ENCODE measurements around the gene IPO13.

Gene IPO13

GRCh38 chr1:43938892-43939587 is 7.7 kb upstream of the IPO13 start:
- 53 to 68% methylated on average over 2 of the region's 3 CpGs for WGBS, 2 experiments (ENCODE audit: insufficient coverage in 2 of 2)
- Histone ChIP-seq H3K27ac (ENCODE audit: low read depth, low read length, severe bottlenecking) (no peak overlapping the region), H3K36me3 (ENCODE audit: control insufficient read depth, insufficient read depth, low read length) (no peaks in the 10 kb centered on the region), H3K9me3 (ENCODE audit: control insufficient read depth, low read length) (no peaks in the 10 kb centered on the region), H3K4me3 (ENCODE audit: extremely low read depth, insufficient read depth, low read length, poor library complexity, severe bottlenecking) (no peak overlapping the region), H3K4me1 (ENCODE audit: control insufficient read depth, insufficient read depth, low read length, poor library complexity, severe bottlenecking) (peaks cover 3% of the 10 kb centered on the region)

GRCh38 chr1:43942411-43942810 is 4.3 kb upstream of the IPO13 start:
- no peak overlapping the region for H3K27ac ChIP-seq (ENCODE audit: low read depth, low read length, severe bottlenecking)

GRCh38 chr1:43944860-43945259 is 1.9 kb upstream of the IPO13 start:
- peaks cover 4% of the 10 kb centered on the region for H3K36me3 ChIP-seq (ENCODE audit: control insufficient read depth, insufficient read depth, low read length)
- H3K27ac ChIP-seq (ENCODE audit: low read depth, low read length, severe bottlenecking) = no peak overlapping the region
- no peaks in the 10 kb centered on the region for H3K9me3 ChIP-seq (ENCODE audit: control insufficient read depth, low read length)
- no peaks in the 10 kb centered on the region for H3K4me1 ChIP-seq (ENCODE audit: control insufficient read depth, insufficient read depth, low read length, poor library complexity, severe bottlenecking)
- no peak overlapping the region for H3K4me3 ChIP-seq (ENCODE audit: extremely low read depth, insufficient read depth, low read length, poor library complexity, severe bottlenecking)
- 84 to 100% methylated on average over 1 of the region's 1 CpG for WGBS, 2 experiments (ENCODE audit: insufficient coverage in 2 of 2)

More at GRCh38 chr1:43942411-43942810, 4.3 kb upstream of the IPO13 start:
- 82 to 90% methylated on average over 3 of the region's 3 CpGs for WGBS, 2 experiments (ENCODE audit: insufficient coverage in 2 of 2)
- H3K36me3 ChIP-seq (ENCODE audit: control insufficient read depth, insufficient read depth, low read length) = no peaks in the 10 kb centered on the region
- no peaks in the 10 kb centered on the region for H3K4me1 ChIP-seq (ENCODE audit: control insufficient read depth, insufficient read depth, low read length, poor library complexity, severe bottlenecking)
- no peaks in the 10 kb centered on the region for H3K9me3 ChIP-seq (ENCODE audit: control insufficient read depth, low read length)
- no peak overlapping the region for H3K4me3 ChIP-seq (ENCODE audit: extremely low read depth, insufficient read depth, low read length, poor library complexity, severe bottlenecking)

GRCh38 chr1:43945674-43946235 is 995 bp upstream of the IPO13 start:
- H3K4me3 ChIP-seq (ENCODE audit: extremely low read depth, insufficient read depth, low read length, poor library complexity, severe bottlenecking) = peak overlapping the region; percentile 74
- peaks cover 11% of the 10 kb centered on the region for H3K36me3 ChIP-seq (ENCODE audit: control insufficient read depth, insufficient read depth, low read length)
- 67 to 69% methylated on average over 2 of the region's 3 CpGs for WGBS, 2 experiments (ENCODE audit: insufficient coverage in 2 of 2)
- peak overlapping the region; percentile 99 for H3K27ac ChIP-seq (ENCODE audit: low read depth, low read length, severe bottlenecking)
- H3K4me1 ChIP-seq (ENCODE audit: control insufficient read depth, insufficient read depth, low read length, poor library complexity, severe bottlenecking) = no peaks in the 10 kb centered on the region
- no peaks in the 10 kb centered on the region for H3K9me3 ChIP-seq (ENCODE audit: control insufficient read depth, low read length)

GRCh38 chr1:43947061-43947873 is 517 bp downstream of the IPO13 start:
- no peaks in the 10 kb centered on the region for H3K4me1 ChIP-seq (ENCODE audit: control insufficient read depth, insufficient read depth, low read length, poor library complexity, severe bottlenecking)
- WGBS, 2 experiments (ENCODE audit: insufficient coverage in 2 of 2) = 13 to 17% methylated on average over 15 to 26 of the region's 27 CpGs
- H3K27ac ChIP-seq (ENCODE audit: low read depth, low read length, severe bottlenecking) = peak overlapping the region; percentile 99
- H3K36me3 ChIP-seq (ENCODE audit: control insufficient read depth, insufficient read depth, low read length) = peaks cover 11% of the 10 kb centered on the region
- H3K4me3 ChIP-seq (ENCODE audit: extremely low read depth, insufficient read depth, low read length, poor library complexity, severe bottlenecking) = peak overlapping the region; percentile 74
- H3K9me3 ChIP-seq (ENCODE audit: control insufficient read depth, low read length) = no peaks in the 10 kb centered on the region

- Histone ChIP-seq H3K4me3 (ENCODE audit: extremely low read depth, insufficient read depth, low read length, poor library complexity, severe bottlenecking) (peak overlapping the region; percentile 74), H3K9me3 (ENCODE audit: control insufficient read depth, low read length) (no peaks in the 10 kb centered on the region), H3K27ac (ENCODE audit: low read depth, low read length, severe bottlenecking) (no peak overlapping the region), H3K4me1 (ENCODE audit: control insufficient read depth, insufficient read depth, low read length, poor library complexity, severe bottlenecking) (no peaks in the 10 kb centered on the region), H3K36me3 (ENCODE audit: control insufficient read depth, insufficient read depth, low read length) (peaks cover 11% of the 10 kb centered on the region)
- WGBS, 2 experiments (ENCODE audit: insufficient coverage in 2 of 2) = 75 to 76% methylated on average over 1 to 2 of the region's 3 CpGs
Measured at GRCh38 chr1:43947874-43948437, 1.2 kb downstream of the IPO13 start.

- no peaks in the 10 kb centered on the region for H3K9me3 ChIP-seq (ENCODE audit: control insufficient read depth, low read length)
- 86 to 88% methylated on average over 12 to 13 of the region's 13 CpGs for WGBS, 2 experiments (ENCODE audit: insufficient coverage in 2 of 2)
- peaks cover 11% of the 10 kb centered on the region for H3K36me3 ChIP-seq (ENCODE audit: control insufficient read depth, insufficient read depth, low read length)
- no peak overlapping the region for H3K4me3 ChIP-seq (ENCODE audit: extremely low read depth, insufficient read depth, low read length, poor library complexity, severe bottlenecking)
- H3K27ac ChIP-seq (ENCODE audit: low read depth, low read length, severe bottlenecking) = no peak overlapping the region
- H3K4me1 ChIP-seq (ENCODE audit: control insufficient read depth, insufficient read depth, low read length, poor library complexity, severe bottlenecking) = no peaks in the 10 kb centered on the region
Measured at GRCh38 chr1:43949678-43950077, 2.9 kb downstream of the IPO13 start.

- no peaks in the 10 kb centered on the region for H3K4me1 ChIP-seq (ENCODE audit: control insufficient read depth, insufficient read depth, low read length, poor library complexity, severe bottlenecking)
- no peak overlapping the region for H3K27ac ChIP-seq (ENCODE audit: low read depth, low read length, severe bottlenecking)
- 93 to 97% methylated on average over 3 of the region's 4 CpGs for WGBS, 2 experiments (ENCODE audit: insufficient coverage in 2 of 2)
- no peaks in the 10 kb centered on the region for H3K9me3 ChIP-seq (ENCODE audit: control insufficient read depth, low read length)
- H3K4me3 ChIP-seq (ENCODE audit: extremely low read depth, insufficient read depth, low read length, poor library complexity, severe bottlenecking) = no peak overlapping the region
- H3K36me3 ChIP-seq (ENCODE audit: control insufficient read depth, insufficient read depth, low read length) = peaks cover 11% of the 10 kb centered on the region
Measured at GRCh38 chr1:43951021-43951985, 4.6 kb downstream of the IPO13 start.

GRCh38 chr1:43952731-43953346 is 6.1 kb downstream of the IPO13 start:
- H3K4me1 ChIP-seq (ENCODE audit: control insufficient read depth, insufficient read depth, low read length, poor library complexity, severe bottlenecking) = no peaks in the 10 kb centered on the region
- H3K9me3 ChIP-seq (ENCODE audit: control insufficient read depth, low read length) = no peaks in the 10 kb centered on the region
- no peak overlapping the region for H3K27ac ChIP-seq (ENCODE audit: low read depth, low read length, severe bottlenecking)
- 56 to 72% methylated on average over 6 to 7 of the region's 8 CpGs for WGBS, 2 experiments (ENCODE audit: insufficient coverage in 2 of 2)
- no peak overlapping the region for H3K4me3 ChIP-seq (ENCODE audit: extremely low read depth, insufficient read depth, low read length, poor library complexity, severe bottlenecking)
- peaks cover 25% of the 10 kb centered on the region for H3K36me3 ChIP-seq (ENCODE audit: control insufficient read depth, insufficient read depth, low read length)
